ENCODE measurements around the gene TEN1.

- TF ChIP-seq CTCF (conservative IDR thresholded peaks at IDR 0.05) (no peak), ZFX (IDR thresholded peaks at IDR 0.05) (no peak)
These were observed 19.8 kb upstream of the TEN1 start for GRCh38 chr17:75959051-75959838.
